NCI-H2196 treated with DMSO at 0.1 percent for 48 hours (cell line): ENCODE data around the gene PYGB.
"Not testable (repeated sequence)": the region's sequence is repeated elsewhere in the genome, so short reads cannot be mapped to it uniquely, and the experiment has no call there.

Source experiments
- DNase-seq: peaks from one replicate; lab custom pipeline; 2025; ENCODE audit not compliant: unreplicated experiment; lab: John Stamatoyannopoulos, UW

Gene PYGB

DNA sequence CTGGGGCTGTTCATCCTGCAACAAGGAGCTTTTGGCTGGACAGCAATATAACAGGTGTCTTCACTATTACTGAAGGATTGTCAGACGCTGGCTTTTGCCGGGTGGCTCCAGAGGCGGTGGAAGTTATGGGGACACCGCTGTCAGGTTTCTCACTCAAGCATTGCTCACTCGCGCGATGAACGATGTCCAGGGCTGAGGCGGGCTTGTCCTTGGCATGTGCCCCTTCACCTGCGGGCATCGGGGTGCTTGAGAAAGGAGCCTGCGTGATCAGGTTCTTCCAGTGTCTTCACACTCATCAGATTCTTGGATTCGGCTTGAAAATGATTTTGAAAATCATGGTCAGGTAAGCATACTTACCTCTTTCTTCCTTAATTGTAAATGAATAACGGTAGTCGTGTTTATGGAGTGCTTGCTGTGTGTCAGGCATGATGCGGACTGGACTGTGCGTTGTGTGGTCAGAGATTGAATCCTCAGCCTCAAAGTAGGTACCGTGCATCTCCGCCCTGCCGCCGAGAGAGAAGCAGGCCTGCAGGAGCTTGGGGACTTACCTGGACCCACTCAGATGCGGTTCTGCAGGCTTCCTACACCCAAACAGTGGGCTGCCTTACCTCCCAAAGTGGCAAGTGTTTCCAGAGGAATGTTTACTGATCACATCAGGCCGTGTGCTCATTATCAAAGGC is 18.3 kb upstream of the PYGB start:
- DNase-seq: no peak

DNA sequence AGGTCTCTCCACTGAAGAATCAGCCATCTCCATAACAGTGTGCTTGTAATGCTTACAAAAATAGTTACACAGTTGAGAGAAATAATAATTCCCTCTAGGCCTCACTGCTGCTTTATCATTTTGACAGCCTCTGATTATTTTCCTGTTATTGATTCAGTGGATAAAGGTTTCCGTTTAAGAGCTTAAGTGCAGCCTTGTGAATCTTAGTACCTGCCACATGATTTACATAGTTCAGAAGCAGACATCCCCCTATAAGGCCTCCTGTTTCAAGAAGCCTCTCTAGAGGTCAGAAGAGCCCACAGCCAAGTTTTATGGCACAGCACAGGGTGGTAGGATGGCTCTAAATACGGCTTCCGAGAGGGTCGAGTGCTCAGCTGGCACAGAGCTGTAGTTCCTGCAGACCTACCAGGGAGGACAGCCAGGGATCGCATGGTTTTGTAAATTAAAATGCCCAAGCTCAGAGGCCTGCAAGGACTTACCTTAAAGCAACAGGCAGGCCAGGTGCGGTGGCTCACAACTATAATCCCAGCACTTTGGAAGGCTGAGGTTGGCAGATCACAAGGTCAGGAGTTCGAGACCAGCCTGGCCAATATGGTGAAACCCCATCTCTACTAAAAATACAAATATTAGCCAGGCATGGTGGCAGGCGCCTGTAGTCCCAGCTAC is 17.6 kb upstream of the PYGB start:
- DNase-seq: no peak

DNA sequence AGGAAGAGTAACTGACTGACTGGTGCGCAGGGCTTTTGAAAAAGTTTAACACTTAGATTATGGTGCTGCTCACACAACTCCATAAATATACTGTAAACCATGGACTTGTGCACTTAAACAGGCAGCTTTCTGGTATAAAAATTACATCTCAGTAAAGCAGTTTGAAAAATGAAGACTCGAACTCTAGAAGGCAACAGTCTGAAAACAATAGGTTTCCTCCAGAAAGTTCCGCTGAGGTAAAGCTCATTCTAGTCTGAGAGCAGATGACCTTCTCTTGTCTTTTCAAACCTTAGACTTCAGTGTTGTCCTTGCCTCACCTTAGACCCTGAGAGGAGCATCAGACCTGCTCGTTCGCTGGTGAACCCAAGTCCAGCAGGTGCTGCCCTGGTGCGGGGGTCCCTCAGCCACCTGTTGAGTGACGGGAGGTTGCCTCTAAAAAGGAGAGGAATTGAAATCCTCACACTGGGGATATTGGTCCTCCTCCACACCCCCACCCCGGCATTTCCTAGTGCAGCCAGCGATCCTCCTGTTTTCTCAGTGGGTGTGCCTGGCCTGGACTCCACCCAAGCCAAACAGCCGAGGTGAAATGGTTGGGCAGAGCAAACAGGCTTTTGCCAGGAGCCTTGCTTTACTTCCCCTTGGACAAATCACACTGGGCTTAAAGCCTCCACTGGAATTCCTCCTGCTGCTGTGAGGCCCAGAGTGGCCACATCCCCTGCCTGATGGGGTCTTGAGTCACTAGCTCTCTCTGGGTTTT is 14.7 kb upstream of the PYGB start:
- peak; percentile 52 for DNase-seq

DNA sequence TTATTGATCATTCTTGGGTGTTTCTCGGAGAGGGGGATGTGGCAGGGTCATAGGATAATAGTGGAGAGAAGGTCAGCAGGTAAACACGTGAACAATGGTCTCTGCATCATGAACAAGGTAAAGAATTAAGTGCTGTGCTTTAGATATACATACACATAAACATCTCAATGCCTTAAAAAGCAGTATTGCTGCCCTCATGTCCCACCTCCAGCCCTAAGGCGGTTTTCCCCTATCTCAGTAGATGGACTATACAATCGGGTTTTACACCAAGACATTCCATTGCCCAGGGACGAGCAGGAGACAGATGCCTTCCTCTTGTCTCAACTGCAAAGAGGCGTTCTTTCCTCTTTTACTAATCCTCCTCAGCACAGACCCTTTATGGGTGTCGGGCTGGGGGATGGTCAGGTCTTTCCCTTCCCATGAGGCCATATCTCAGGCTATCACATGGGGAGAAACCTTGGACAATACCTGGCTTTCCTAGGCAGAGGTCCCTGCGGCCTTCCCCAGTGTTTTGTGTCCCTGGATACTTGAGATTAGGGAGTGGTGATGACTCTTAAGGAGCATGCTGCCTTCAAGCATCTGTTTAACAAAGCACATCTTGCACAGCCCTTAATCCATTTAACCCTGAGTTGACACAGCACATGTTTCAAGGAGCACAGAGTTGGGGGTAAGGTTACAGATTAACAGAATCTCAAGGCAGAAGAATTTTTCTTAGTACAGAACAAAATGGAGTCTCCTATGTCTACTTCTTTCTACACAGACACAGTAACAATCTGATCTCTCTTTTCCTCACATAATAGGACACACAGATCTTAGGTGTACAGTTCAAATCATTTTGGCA is 13.7 kb upstream of the PYGB start:
- DNase-seq: not testable (repeated sequence)

DNA sequence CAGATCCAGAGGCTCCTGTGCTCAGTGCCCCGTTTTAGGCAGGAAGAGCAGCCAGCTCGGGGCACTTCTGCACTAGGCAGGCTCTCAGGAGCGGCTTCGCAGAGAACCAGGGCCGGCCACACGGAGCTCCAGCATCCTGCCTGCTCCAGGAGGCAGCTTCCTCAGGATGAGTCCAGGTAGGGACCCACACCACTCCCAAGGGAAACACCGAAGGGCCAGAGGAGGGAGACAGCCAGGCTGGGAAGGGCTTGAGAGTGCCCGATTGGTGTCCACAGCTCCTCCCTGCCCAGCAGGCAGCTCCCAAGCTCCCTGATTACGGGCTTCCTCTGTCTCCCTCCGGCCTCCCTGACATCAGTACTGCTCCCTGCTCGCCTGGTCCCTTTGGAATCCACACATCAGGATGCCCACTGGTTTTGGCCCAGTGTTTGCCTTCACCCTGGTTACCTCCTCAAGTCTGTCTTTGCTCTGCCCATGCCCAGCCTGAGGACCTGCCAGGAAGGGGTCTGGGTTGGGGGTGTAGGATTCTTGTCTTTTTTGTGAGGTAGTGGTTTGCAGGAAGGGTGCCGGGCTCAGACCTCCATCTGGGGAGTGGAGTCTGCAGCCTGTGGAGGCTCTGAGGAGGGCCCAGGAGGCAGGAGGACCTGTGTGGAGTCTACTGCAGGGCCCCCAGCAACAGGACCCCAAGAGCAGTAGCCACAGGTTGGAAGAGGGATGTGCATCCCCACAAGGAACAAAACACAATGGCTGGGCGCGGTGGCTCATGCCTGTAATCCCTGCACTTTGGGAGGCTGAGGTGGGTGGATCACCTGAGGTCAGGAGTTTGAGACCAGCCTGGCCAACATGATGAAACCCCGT is 11.2 kb upstream of the PYGB start:
- no peak for DNase-seq

DNA sequence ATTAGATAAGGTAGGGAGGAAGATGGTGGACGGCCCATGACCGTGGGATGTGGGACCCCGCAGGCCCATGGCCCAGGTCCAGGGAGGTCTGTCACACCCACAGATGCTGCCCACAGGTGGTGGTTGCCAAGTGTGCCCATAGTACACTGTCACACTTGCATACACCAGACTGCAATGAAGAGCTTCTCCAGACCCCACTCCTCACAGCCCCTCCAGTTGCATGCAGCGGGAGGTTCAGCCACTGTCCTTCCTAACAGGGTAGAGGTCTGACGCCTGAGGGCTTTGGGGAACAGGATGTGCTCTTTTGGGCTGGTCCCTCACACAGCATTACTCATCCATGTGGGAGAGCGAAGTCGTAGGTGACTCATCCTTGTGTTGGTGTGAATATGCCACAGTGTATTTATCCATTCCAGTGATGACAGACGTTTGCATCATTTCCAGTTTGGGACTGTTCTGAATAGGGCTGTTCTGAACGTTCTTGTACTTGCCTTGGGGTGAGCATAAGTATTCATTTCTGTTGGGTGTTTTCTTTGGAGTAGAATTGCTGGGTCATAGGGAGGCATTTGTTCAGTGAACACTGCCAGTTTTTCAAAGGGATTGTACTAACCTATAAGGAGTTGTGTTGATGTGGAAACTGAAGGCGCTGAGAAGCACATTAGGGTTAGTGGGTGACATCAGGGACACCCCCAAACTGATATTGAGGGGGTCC is 10.1 kb upstream of the PYGB start:
- no peak for DNase-seq

DNA sequence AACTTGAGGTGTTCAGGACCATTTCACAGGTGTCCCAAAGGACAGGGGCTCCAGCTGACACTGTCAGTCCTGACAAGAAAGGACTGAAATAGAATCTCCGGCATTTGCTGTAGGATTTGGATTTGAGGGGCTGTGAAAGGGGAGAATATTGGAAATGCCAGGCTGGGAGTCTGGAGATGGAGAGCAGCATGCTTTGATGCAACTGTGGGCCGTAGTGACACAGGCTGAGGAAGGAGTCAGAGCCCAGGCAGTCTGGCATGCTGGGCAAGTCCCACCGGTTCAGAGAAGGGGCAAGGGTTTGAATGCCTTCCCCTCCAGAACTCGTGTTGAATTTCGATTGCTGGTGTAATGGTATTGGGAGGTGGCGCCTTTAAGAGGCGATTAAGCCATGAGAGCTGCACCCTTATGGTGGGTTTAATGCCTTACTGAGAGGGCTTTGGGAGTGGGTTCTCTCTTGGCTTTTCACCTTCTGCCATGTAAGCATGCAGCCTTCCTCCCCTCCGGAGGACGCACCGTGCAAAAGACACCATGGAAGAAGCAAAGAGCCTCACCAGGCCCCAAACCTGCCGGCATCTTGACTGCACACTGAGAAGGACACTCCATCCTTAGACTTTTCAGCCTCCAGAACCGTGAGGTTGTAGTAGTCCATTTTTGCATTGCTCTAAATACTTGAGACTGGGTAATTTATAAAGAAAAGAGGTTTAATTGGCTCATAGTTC is 9.4 kb upstream of the PYGB start:
- DNase-seq: no peak

DNA sequence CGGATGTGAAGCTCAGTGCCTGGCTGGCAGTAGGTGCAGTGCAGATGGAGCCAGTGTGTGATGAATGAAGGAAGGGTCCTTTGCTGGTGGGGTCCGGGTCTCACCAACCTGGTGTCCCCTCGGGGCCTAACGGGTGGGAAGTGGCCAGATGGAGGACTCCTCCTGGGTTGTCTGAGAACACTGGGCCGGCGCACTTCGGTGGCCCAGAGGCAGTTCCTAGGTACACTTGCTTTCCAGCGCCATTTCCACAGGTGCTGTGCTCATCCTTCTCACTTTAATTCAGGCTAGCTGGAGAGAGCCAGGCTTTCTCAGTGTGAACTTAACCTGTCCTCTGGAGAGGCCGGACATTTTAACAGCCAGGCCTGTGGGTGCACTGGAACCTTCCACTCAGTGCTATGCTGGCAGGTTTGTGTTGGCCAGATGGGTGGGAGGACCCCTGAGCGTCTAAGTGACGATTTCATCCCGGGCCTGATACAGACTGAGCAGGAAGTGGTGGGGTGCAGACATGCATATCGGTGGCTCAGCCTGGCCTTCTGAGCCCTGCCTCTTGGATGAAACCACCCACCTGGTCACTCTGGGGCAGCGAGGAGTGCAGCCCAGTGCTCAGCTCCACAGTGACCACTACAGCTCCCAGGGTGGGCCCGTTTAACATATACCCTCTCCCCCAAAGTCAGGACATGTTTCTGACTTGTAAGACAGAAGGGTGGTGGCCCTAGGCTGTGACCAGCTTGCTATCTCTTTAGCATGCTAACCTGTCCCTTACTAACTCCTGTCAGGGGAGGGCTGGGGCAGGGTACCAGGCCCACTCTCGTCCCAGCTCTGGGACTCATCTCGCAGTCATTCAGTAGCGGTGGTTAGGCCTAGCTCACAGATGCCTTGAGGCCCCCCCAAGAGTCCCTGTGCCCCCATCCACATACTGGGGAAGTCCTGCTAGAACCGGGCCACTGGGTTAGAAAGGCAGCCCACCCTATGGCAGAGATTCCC is 8.2 kb upstream of the PYGB start:
- no peak for DNase-seq

DNA sequence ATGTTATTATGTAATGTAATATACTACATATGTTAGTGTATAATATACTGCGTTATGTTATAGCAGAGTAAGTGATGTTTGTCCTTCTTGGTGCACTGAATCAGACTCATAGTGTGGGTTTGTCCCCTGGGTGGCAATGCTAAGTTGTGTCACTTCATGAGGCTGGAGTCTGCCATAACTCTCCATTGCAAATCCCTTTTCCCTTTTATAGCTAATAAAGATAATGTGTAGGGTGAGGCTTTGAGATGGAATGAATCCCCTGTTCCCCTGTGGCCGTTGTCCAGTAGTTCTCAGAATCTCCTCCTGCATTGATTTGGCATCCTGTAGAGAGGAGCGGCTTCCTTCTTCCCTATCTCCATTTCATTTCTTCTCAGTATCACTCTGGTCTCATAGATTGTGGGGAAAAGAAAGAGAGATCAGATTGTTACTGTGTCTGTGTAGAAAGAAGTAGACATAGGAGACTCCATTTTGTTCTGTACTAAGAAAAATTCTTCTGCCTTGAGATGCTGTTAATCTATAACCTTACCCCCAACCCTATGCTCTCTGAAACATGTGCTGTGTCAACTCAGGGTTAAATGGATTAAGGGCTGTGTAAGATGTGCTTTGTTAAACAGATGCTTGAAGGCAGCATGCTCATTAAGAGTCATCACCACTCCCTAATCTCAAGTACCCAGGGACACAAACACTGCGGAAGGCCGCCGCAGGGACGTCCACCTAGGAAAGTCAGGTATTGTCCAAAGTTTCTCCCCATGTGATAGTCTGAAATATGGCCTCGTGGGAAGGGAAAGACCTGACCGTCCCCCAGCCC is 6.8 kb upstream of the PYGB start:
- not testable (repeated sequence) for DNase-seq

DNA sequence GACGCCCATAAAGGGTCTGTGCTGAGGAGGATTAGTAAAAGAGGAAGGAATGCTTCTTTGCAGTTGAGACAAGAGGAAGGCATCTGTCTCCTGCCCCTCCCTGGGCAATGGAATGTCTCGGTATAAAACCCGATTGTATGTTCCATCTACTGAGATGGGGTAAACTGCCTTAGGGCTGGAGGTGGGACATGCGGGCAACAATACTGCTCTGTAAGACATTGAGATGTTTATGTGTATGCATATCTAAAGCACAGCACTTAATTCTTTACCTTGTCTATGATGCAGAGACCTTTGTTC is 6.3 kb upstream of the PYGB start:
- DNase-seq: not testable (repeated sequence)

DNA sequence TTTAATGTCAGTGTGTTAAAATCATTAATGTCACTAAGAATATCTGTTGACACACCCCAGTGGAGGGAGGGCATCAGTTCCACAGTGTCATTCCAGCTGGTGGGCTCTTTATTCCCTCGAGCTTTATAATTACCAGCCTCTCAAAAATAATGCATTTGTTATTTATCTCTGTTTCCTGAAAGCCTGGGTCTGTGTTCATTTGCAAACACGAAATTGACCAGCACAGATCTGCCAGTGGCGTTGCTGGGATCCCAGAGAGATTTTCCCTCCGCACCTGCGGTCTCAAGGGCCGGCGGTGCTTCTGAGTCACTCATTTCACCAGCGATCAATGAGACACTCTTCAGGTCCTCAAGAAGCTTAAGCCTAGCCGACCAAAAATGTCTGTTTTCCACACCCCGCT is 5.7 kb upstream of the PYGB start:
- DNase-seq: no peak

DNA sequence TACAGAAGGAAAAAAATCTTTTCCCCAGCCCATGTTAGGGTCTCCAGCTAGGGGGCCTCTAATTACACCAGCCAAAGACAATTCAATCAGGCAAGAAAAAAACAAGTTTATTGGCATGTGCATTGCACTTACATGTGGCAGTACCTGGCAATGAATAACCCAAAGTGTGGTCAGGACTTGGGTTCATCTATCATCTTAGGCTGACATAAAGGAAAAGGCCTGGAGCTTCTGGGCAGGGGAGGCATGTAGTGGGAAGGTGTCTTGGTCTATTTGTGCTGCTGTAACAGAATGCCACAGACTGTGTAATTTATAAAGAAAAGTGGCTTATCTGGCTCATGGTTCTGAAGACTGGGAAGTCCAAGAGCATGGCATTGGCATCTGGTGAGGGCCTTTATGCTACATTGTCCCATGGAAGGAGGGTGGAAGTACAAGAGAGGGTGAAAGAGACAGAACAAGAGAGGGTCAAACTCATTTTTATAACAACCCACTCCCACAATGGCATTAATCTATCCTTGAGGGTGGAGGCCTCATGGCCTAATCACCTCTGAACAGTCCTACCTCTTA is 4.4 kb upstream of the PYGB start:
- DNase-seq: no peak

DNA sequence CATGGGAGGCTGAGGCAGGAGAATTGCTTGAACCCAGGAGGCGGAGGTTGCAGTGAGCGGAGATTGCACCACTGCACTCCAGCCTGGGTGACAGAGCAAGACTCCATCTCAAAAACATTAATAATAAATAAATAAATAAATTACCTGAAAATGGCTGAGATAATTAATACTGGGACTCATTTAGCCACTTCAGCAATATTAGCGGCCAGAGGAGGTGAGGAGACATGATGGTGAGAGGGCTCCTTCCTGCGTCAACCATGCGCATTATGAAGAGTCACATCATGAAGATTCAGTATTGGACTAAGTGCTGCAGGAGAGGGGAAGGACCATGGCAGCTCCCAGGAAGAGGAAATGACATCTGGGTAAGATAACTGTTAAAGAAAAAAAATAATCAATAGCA is 2.9 kb upstream of the PYGB start:
- DNase-seq: no peak

DNA sequence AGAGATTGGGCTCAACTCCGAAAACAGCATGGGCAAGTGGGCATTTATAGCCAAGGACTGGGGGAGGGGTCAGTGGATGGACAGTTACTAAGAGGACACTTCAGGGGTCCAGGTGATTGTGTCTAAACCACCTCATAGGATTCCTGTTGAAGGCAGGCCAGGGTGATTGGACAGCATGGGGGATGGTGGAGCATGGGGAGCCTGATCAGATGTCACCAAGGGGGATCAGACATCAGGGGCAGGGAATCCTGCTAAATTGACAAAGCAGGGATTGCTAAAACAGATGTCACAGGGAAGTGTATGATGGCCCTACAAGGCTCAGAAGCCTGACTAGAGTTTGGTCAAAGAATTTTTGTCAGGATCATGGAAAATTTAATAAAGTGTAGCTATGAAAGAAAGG is 2.4 kb upstream of the PYGB start:
- DNase-seq: no peak

DNA sequence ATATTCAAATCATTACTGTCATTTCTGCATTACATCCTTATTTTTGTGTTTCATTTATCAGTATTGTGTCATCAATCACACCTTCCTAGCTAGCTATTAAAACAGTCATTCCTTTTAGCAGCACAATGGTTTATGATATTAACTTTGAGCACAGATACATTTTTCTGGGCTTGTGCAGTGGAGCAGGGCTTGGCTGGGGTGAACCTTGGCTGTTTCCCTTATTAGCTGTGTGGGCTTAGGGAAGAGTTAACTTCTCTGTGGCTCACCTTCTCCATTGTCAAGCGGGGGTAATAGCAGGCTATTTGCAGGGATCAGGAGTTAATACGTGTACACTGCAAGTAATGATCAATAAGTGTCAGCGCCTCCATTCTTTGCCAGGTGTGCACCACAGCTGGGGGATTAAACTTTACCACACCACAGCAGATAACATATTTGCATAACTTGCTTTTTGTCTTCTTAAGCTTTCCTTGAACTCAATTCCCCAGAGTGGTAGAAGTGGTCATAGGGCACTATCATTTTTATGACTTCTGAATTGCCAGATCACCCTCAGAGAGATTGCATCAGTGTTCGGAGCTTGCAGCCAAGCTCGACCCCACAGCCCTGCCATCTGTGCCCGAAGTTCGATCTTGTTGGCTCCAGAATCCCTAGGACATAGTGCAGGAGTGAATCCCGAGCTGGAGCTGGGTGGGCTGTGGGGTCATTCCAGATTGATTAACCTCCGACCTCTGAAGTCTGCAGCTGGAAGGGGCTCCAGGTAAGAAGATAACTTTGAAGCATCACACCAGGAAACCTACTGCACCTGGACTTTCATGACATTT is 1.5 kb upstream of the PYGB start:
- DNase-seq: no peak

DNA sequence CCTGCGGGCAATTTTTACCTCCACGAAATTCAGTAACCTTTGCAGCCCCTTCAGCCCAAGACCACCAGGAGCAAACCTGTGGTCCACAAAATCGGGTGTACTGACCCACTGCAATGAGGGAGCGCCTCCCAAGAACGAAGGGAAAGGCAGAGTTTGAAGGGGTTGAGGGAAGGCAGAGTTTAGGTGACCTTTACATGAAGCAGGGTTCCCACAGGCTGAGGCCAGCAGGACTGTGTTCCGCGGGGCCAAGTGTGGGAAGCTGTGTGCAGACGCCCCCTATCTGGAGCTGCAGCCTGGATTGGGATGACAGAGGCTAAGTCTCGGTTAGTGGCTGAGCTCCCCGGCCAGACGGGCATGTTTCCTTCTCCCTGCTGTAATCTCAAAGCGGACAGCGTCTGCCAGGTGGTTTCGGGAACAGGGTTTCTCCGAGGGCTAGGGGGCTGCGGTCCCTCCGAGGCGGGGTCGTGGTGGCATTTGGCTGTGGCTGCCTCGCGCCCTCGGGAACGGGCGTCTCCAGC is 826 bp upstream of the PYGB start:
- DNase-seq: no peak
